ENCODE data around the gene SMCHD1. TPM values are rescaled to one million over a fixed set of nuclear protein-coding genes. Genes with fewer than 3 reads are reported as not detected.

Gene SMCHD1
- total RNA-seq, 1 donor from 2014 or later, result 54.1 TPM

DNA sequence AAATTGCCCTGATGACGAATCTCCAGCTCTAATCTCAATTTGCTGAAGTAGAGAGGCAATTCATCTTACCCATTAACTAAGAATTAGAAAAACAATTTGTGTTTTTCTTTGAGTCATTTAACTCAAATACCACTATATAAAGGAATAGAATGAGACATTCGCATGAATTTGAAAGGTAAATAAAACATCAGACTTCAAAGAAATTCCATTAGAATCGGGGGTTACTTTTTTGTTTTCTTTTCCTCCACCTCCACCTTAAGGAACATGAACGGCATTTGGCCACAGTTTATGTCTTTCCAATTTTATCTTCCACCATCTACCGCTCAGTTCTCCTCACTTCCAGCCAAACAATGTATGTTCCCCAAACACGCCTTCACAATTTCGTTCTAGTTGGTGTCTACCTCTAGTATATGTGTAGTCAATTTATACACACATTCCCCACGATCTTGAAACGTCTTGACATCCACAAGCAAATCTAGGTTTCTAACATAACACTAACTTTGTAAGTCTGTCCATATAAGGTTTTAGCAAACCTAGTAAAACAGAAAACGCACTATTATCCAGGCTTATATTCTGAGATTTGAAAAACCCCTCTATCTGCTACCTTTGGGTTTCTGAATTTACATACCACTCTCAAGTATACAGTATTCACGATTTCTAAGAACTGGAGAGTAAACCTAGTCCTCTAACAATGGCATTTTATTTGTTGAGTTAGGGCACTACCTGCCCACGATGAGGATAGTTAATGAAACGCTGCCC is 1.2 kb upstream of the SMCHD1 start:
- no peaks in the 10 kb centered on the region for H3K9me3 ChIP-seq
- H3K27ac ChIP-seq, result peak overlapping the region; percentile 94
- H3K27me3 ChIP-seq, result no peaks in the 10 kb centered on the region
- no peak for TF ChIP-seq CTCF (IDR thresholded peaks at IDR 0.05)
- no peak for DNase-seq
- intact Hi-C loops (cut with DNase I), result no loop called here
- no peaks in the 10 kb centered on the region for H3K36me3 ChIP-seq
- H3K4me1 ChIP-seq, result peaks cover 18% of the 10 kb centered on the region
- no peak for ATAC-seq
- H3K4me3 ChIP-seq, result peak overlapping the region; percentile 89

DNA sequence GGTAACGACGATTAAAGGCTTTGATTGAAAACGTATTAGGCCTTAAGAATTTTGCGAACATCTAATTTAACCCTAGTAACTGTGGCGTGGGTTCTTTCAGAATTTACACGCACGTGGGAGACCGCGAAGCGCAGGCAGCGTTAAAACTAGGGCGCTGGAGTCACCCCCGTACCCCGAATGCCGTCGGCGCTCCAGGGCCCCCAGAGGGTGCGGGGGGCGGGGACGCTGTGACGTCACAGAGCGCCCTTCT is 673 bp upstream of the SMCHD1 start:
- Histone ChIP-seq H3K4me3 (peak overlapping the region; percentile 89), H3K27ac (peak overlapping the region; percentile 94), H3K36me3 (no peaks in the 10 kb centered on the region), H3K27me3 (no peaks in the 10 kb centered on the region), H3K9me3 (no peaks in the 10 kb centered on the region), H3K4me1 (peaks cover 23% of the 10 kb centered on the region)
- intact Hi-C loops (cut with DNase I), result no loop called here
- no peak for TF ChIP-seq CTCF (IDR thresholded peaks at IDR 0.05)
- DNase-seq (peak; percentile 86), ATAC-seq (peak; percentile 35)

DNA sequence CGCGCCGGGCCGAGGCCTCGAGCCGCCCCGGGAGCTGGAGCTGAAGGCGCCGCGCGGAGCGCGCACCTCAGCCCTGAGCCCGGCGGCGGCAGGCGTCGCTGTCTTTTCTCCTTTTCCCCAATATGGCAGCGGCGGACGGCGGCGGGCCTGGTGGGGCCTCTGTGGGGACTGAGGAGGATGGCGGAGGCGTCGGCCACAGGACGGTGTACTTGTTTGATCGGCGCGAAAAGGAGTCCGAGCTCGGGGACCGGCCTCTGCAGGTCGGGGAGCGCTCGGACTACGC is 369 bp downstream of the SMCHD1 start:
- Histone ChIP-seq H3K27ac (peak overlapping the region; percentile 94), H3K27me3 (no peaks in the 10 kb centered on the region), H3K36me3 (no peaks in the 10 kb centered on the region), H3K4me1 (peaks cover 23% of the 10 kb centered on the region), H3K9me3 (no peaks in the 10 kb centered on the region), H3K4me3 (peak overlapping the region; percentile 89)
- no peak for TF ChIP-seq CTCF (IDR thresholded peaks at IDR 0.05)
- ATAC-seq (peak; percentile 45), DNase-seq (no peak)
- intact Hi-C loops (cut with DNase I), result no loop called here

GRCh38 chr18:2656237-2656980 is 883 bp downstream of the SMCHD1 start:
- H3K9me3 ChIP-seq, result no peaks in the 10 kb centered on the region
- TF ChIP-seq CTCF (IDR thresholded peaks at IDR 0.05), result no peak
- H3K27ac ChIP-seq, result peak overlapping the region; percentile 94
- DNase-seq (peak; percentile 81), ATAC-seq (peak; percentile 66)
- H3K4me3 ChIP-seq, result peak overlapping the region; percentile 89
- H3K4me1 ChIP-seq, result peaks cover 23% of the 10 kb centered on the region
- H3K36me3 ChIP-seq, result no peaks in the 10 kb centered on the region
- H3K27me3 ChIP-seq, result no peaks in the 10 kb centered on the region
- intact Hi-C loops (cut with DNase I), result no loop called here

DNA sequence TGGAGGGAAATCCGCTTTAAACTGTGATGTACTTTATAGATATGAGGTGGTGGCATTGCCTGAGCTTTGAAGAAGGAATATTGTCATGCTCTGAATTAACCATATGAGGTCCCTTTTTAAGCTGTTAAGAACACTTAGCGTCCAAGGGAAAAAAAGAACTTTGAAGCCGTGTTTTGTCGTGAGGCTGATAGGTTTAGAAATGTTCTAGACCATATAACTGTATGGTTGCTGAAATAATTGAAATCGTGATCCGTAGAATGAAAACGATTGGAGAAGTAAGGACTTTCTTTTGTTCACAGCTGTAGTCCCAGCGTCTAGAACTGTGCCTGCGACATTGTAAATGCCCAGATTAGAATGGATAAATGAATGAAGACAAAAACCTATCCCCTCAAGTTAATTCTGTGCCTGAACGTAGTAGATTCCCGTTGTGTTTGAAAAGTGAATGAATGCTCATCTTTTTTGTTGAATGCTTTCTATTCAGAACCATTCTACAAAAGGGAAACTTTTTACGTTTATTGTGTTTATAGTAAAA is 1.5 kb downstream of the SMCHD1 start:
- intact Hi-C loops (cut with DNase I), result no loop called here
- Histone ChIP-seq H3K27ac (peak overlapping the region; percentile 94), H3K9me3 (no peaks in the 10 kb centered on the region), H3K4me1 (peaks cover 23% of the 10 kb centered on the region), H3K27me3 (no peaks in the 10 kb centered on the region), H3K36me3 (no peaks in the 10 kb centered on the region), H3K4me3 (peak overlapping the region; percentile 89)
- ATAC-seq (no peak), DNase-seq (no peak)
- no peak for TF ChIP-seq CTCF (IDR thresholded peaks at IDR 0.05)
